H54 (cell line): ENCODE data around the gene TMEM161A.
A peak's percentile ranks its signal among the peaks of the same experiment; 100 is the strongest.
"Not testable (repeated sequence)": the region's sequence is repeated elsewhere in the genome, so short reads cannot be mapped to it uniquely, and the experiment has no call there.

Experiments
- DNase-seq: peaks from one replicate; pipeline ENCODE4 v3.0.0; 2011; ENCODE audit warnings: low spot score, mixed read lengths; ENCODE audit not compliant: insufficient read length
- FAIRE-seq: peaks from 3 replicates; lab custom pipeline; 2011; peaks lifted over from hg19 to GRCh38; lab: Jason Lieb, UNC
- POLR2A ChIP-seq: IDR thresholded peaks from 2 replicates; pipeline ENCODE4 v1.6.1; 2011; ENCODE audit warnings: low read depth, mild to moderate bottlenecking, low read length

The TMEM161A gene

DNA sequence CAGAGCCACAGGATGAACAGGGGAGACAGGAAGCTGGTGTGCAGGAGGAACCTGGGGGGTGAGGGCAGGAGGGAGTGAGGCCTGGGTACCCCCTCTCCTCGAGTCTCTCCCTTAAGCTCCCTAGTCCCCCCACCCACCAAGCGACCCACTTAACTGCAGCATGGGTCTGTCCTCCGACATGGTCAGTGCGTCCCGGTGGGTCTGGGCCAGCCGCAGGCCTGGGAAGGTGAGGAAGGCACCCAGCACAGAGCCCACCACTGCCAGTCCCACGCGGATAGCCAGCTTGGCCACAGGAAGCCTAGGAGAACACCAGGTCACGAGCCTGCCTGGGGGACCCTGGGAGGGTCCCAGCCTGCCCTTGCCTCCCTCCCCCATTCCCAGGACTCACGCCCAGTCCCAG is 16.9 kb downstream of the TMEM161A start:
- FAIRE-seq (no peak), DNase-seq (no peak)
- no peak for TF ChIP-seq POLR2A

- DNase-seq = no peak
- TF ChIP-seq POLR2A = no peak
- FAIRE-seq = no peak
Observed at GRCh38 chr19:19120308-19121231, 17.7 kb downstream of the TMEM161A start.

DNA sequence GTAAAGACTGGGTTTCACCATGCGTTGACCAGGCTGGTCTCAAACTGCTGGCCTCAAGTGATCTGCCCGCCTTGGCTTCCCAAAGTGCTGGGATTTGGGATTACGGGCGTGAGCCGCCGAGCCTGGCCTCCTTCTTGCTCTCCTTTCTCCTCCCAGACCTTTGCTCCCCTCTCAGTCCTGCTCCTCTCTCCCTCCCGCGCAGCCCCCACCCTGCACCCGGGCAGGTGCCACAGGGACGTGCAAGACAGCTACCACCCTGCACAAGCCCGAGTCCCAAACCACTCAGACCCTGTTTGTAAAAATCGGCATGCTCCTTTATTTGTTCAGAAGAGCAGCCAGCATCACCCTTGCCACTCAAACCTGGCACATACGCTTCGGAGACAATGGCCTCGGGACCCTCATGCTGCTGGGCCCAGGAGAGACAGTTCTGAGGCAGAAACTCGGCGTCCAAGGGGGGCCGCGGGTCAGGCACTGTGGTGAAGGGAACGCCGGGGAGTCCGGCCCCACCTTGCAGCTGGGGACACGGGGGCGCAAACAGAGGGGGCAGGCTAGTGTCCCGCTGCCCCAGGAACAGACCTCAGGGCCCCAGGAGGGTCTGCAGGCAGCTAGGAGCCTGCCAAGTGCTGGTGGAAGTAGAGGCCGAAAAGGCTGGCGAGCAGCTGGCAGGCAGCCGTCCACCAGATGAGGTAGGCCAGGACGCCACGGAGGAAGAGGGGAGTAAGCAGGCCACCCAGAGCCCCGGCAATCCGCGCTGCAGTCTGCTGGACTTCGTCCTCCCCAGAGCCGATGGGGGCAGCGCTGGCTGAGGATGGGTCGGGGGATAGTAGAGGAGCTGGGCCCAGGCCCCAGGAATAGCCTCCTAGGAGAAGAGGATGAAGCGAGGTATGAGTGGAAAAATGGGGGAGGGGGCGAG is 18.7 kb downstream of the TMEM161A start:
- FAIRE-seq (no peak), DNase-seq (no peak)
- no peak for TF ChIP-seq POLR2A

DNA sequence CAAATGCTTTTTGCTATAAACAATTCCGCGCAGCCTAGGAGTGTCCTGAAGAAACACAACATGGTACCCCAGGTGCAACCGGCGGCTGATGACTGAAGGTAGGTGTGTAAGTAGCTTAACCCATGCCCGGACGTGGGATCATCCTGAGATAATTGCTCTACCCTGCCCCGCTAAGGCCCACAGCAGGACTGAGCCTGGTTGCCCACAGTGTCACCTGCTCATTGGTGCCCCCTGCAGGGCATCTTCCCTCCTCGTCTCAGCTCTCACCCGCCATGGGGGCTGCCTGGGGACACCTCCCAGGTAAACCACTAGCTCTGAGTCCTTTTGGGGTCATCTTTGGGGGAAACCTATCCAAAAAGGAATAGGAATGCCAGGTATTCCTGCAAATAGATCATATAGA is 22.3 kb downstream of the TMEM161A start:
- DNase-seq (peak; percentile 37), FAIRE-seq (no peak)
- TF ChIP-seq POLR2A = no peak

- TF ChIP-seq POLR2A = no peak
- DNase-seq (peak; percentile 74), FAIRE-seq (no peak)
Observed at GRCh38 chr19:19113040-19113626, 25.1 kb downstream of the TMEM161A start.

GRCh38 chr19:19111967-19112580 is 26.2 kb downstream of the TMEM161A start:
- TF ChIP-seq POLR2A = no peak
- FAIRE-seq (no peak), DNase-seq (no peak)

DNA sequence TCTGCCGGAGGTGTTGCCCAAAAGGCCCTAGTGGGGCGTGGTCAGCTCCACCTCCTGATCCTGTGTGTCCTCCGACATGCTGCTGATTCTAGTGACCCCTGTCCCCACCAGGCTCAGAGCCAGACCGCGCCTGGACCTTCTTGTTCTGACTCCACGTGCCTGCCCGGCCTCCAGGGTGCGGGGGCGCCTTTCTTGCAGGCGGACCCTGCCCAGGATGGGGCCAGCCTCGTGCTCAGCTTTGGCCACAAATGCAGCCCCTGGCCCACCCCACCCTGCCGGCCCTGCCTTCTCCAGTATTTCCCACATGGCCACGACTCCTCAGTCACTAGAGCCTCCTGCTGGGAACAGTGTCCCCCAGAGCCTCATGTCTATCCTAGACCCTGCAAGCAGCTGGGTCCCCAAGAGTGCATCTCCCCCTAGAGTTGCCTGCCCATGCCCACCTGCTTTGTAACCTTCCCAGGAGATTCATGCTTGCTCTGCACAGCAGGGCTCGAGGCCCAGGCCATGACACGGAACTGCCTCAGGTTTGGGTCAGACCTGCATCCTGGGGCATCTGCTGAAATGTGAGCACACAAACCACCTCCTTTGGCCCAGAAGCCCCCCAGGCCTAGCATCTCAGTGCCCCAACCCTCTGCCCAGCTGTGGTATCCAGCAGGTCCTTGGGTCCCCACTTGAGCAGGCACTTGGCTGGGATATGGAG is 27.0 kb downstream of the TMEM161A start:
- no peak for TF ChIP-seq POLR2A
- FAIRE-seq (no peak), DNase-seq (no peak)

DNA sequence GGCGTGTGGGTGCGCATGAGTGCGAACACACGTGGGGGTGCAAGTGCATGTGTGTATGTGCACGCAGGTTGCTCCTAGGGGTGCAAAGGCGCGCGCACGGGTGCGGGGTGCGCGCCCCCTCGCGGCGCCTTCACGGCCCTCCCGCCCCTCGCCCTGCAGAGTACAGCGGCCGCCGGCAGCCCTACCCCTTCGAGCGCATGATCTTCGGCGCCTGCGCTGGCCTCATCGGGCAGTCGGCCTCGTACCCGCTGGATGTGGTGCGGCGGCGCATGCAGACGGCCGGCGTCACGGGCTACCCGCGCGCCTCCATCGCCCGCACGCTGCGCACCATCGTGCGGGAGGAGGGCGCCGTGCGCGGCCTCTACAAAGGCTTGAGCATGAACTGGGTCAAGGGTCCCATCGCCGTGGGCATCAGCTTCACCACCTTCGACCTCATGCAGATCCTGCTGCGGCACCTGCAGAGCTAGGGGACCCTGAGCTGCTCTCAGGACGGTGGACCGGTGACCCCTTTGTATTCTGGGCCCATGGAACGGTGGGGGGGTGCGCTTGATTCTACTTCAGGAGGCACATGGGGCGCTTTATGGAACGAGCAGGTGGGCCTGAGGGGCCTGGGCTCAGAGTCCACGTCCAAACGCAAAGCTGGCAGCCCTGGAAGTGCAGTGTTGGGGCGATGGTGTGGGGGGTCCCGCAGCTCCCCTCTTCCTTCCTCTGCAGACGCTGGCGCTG is 27.7 kb downstream of the TMEM161A start:
- no peak for TF ChIP-seq POLR2A
- DNase-seq (no peak), FAIRE-seq (no peak)

- FAIRE-seq (no peak), DNase-seq (no peak)
- no peak for TF ChIP-seq POLR2A
Observed at GRCh38 chr19:19109601-19110000, 28.7 kb downstream of the TMEM161A start.

DNA sequence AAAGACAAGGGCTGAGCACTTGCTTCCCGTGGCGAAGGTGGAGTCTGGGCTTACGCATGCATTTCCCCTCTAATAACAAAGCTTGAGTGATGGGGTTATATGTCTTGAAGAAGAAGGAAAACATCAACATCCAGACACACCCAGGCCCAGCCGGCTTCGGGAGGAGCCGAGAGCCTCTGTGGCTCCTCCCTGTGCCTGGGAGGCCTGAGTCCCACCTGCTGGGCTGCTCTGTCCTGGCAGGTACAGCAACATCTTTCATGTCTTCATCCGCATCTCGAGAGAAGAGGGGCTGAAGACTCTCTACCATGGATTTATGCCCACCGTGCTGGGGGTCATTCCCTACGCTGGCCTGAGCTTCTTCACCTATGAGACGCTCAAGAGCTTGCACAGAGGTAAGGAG is 30.6 kb downstream of the TMEM161A start:
- DNase-seq (no peak), FAIRE-seq (no peak)
- TF ChIP-seq POLR2A = no peak

DNA sequence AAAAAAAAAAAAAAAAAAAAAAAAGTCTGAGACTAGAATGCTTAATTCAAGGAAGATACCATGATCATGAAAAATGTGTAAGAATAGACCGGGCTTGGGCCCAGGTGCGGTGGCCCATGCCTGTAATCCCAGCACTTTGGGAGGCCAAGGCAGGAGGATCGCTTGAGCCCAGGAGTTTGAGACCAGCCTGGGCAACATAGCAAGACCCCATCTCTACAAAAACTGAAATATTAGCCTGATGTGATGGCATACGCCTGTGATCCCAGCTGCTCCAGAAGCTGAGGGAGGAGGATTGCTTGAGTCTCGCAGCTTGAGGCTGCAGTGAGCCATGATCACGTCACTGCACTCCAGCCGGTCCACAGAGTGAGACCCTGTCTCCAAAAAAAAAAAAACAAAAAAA is 31.3 kb downstream of the TMEM161A start:
- DNase-seq, FAIRE-seq: not testable (repeated sequence)

GRCh38 chr19:19106056-19106551 is 32.2 kb downstream of the TMEM161A start:
- FAIRE-seq = no peak
- no peak for DNase-seq
- TF ChIP-seq POLR2A = no peak
